SH-SY5Y (cell line): ENCODE measurements around the gene PCARE.
A peak's percentile ranks its signal among the peaks of the same experiment; 100 is the strongest.

Experiments used
- GATA2 ChIP-seq: IDR thresholded peaks from 2 replicates; pipeline ENCODE4 v1.6.1; 2011; ENCODE audit warnings: mild to moderate bottlenecking, low read depth, low read length
- GATA3 ChIP-seq: IDR thresholded peaks from 2 replicates; pipeline ENCODE4 v1.6.1; 2011; ENCODE audit warnings: low read depth, mild to moderate bottlenecking, low read length, moderate library complexity

Gene PCARE

GRCh38 chr2:29108225-29108624 lies 33.9 kb upstream of the PCARE start:
- TF ChIP-seq GATA3 (no peak), GATA2 (no peak)

- TF ChIP-seq GATA3: no peak
- no peak for TF ChIP-seq GATA2
Measured at GRCh38 chr2:29106980-29107388, 32.7 kb upstream of the PCARE start.

GRCh38 chr2:29106256-29106655 lies 31.9 kb upstream of the PCARE start:
- TF ChIP-seq GATA3: no peak
- no peak for TF ChIP-seq GATA2

- TF ChIP-seq GATA2: no peak
- TF ChIP-seq GATA3: no peak
Measured at GRCh38 chr2:29105375-29105774, 31.1 kb upstream of the PCARE start.

- TF ChIP-seq GATA2 (peak; percentile 83), GATA3 (no peak)
Measured at GRCh38 chr2:29104688-29105087, 30.4 kb upstream of the PCARE start.

- TF ChIP-seq GATA3: no peak
- no peak for TF ChIP-seq GATA2
Measured at GRCh38 chr2:29100564-29100963, 26.2 kb upstream of the PCARE start.

GRCh38 chr2:29097569-29097968 lies 23.2 kb upstream of the PCARE start:
- no peak for TF ChIP-seq GATA2
- no peak for TF ChIP-seq GATA3

- TF ChIP-seq GATA2 (no peak), GATA3 (no peak)
Measured at GRCh38 chr2:29096969-29097368, 22.6 kb upstream of the PCARE start.

- no peak for TF ChIP-seq GATA2
Measured at GRCh38 chr2:29084554-29084953, 10.2 kb upstream of the PCARE start.

- TF ChIP-seq GATA2: no peak
- no peak for TF ChIP-seq GATA3
Measured at GRCh38 chr2:29082804-29083495, 8.6 kb upstream of the PCARE start.

GRCh38 chr2:29080886-29081743 lies 6.8 kb upstream of the PCARE start:
- TF ChIP-seq GATA3 (no peak), GATA2 (no peak)

GRCh38 chr2:29079887-29080286 lies 5.6 kb upstream of the PCARE start:
- TF ChIP-seq GATA3: no peak
- no peak for TF ChIP-seq GATA2

- no peak for TF ChIP-seq GATA3
- no peak for TF ChIP-seq GATA2
Measured at GRCh38 chr2:29075894-29076705, 1.8 kb upstream of the PCARE start.

GRCh38 chr2:29073933-29074332 lies 390 bp downstream of the PCARE start:
- TF ChIP-seq GATA2: no peak
